K562 (cell line): ENCODE measurements around the gene KCP. TPM values are rescaled to one million over a fixed set of nuclear protein-coding genes. Genes with fewer than 3 reads are reported as not detected.

Experiments
- ARID2 ChIP-seq: fragments of 450-650 bp; IDR thresholded peaks from 2 replicates; pipeline ENCODE4 v1.6.1; 2017; ENCODE audit warnings: antibody characterized with exemption, mild to moderate bottlenecking
- CBFA2T2 ChIP-seq: fragments of 450-650 bp; conservative IDR thresholded peaks from 2 replicates; pipeline ENCODE4 v1.6.1; 2017; ENCODE audit warnings: mild to moderate bottlenecking
- CHD4 ChIP-seq: fragments of 200-600 bp; sonication (generic); IDR thresholded peaks from 3 replicates; pipeline ENCODE4 v1.6.1; 2012; ENCODE audit warnings: low read depth, mild to moderate bottlenecking, mixed read lengths, low read length, inconsistent platforms; ENCODE audit not compliant: insufficient read depth, insufficient replicate concordance, poor library complexity, severe bottlenecking
- CREM ChIP-seq: IDR thresholded peaks from 2 replicates; pipeline ENCODE4 v1.6.1; 2014; ENCODE audit warnings: antibody characterized with exemption, low read depth
- CXXC5 ChIP-seq: fragments of 250-450 bp; sonication (Bioruptor Pico); IDR thresholded peaks from 2 replicates; pipeline ENCODE4 v1.8.0; 2022; ENCODE audit warnings: inconsistent platforms, mild to moderate bottlenecking, moderate library complexity
- DMBX1 ChIP-seq: fragments of 250-450 bp; sonication (Bioruptor Pico); IDR thresholded peaks from 2 replicates; pipeline ENCODE4 v1.8.0; 2022; ENCODE audit warnings: inconsistent platforms, mild to moderate bottlenecking, moderate library complexity, borderline replicate concordance
- ETV1 ChIP-seq: fragments of 450-650 bp; conservative IDR thresholded peaks from 2 replicates; pipeline ENCODE4 v1.6.1; 2016; ENCODE audit warnings: missing genetic modification characterization, control low read depth, low read depth, missing compliant biosample characterization
- HDGF ChIP-seq: fragments of 450-650 bp; IDR thresholded peaks from 2 replicates; pipeline ENCODE4 v1.6.1; 2016
- LCOR ChIP-seq: sonication (generic); formaldehyde crosslinking; IDR thresholded peaks from 2 replicates; pipeline ENCODE4 v1.8.0; 2022; ENCODE audit warnings: mild to moderate bottlenecking, missing genetic modification reagents
- RAD21 ChIP-seq, 2 experiments: fragments of 250-450 bp in 1 of 2; fragments of 450-650 bp in 1 of 2; sonication (Bioruptor Pico) in 1 of 2; formaldehyde crosslinking in 1 of 2; IDR thresholded peaks in 1 of 2; conservative IDR thresholded peaks in 1 of 2; 2 replicates each; pipeline versions ENCODE4 v1.4.0 to v1.8.0; 2020 to 2022; ENCODE audit warnings: mild to moderate bottlenecking in 2 of 2, moderate library complexity in 1 of 2
- RBM17 ChIP-seq: fragments of 200-400 bp; formaldehyde crosslinking; IDR thresholded peaks from 2 replicates; pipeline ENCODE4 v1.6.1; 2017; ENCODE audit warnings: low read depth, mild to moderate bottlenecking, low read length, borderline replicate concordance
- SETDB1 ChIP-seq: IDR thresholded peaks from one replicate; pipeline ENCODE4 v1.6.1; 2012; ENCODE audit warnings: low read length, control low read depth, inconsistent platforms
- SLC30A9 ChIP-seq: fragments of 250-450 bp; sonication (Bioruptor Pico); IDR thresholded peaks from 2 replicates; pipeline ENCODE4 v1.8.0; 2022; ENCODE audit warnings: mild to moderate bottlenecking, moderate library complexity
- SMAD4 ChIP-seq: fragments of 250-450 bp; sonication (Bioruptor Pico); conservative IDR thresholded peaks from 2 replicates; pipeline ENCODE4 v1.8.0; 2021; ENCODE audit warnings: inconsistent platforms, mild to moderate bottlenecking, moderate library complexity
- SMARCB1 ChIP-seq: IDR thresholded peaks from 2 replicates; pipeline ENCODE4 v1.6.1; 2011; ENCODE audit warnings: improper control_type of control experiment, low read depth; ENCODE audit not compliant: insufficient read length
- SUPT5H ChIP-seq: fragments of 450-650 bp; IDR thresholded peaks from 2 replicates; pipeline ENCODE4 v1.6.1; 2016
- TAF1 ChIP-seq: IDR thresholded peaks from 2 replicates; pipeline ENCODE4 v1.6.1; 2011; ENCODE audit warnings: mild to moderate bottlenecking, low read length, moderate library complexity; ENCODE audit not compliant: insufficient read depth, control insufficient read depth, severe bottlenecking; ENCODE audit errors: extremely low read depth
- TCF7L2 ChIP-seq: fragments of 150-350 bp; IDR thresholded peaks from 2 replicates; pipeline ENCODE4 v1.6.1; 2016; ENCODE audit warnings: low read depth, mild to moderate bottlenecking, low read length, moderate library complexity
- XRCC5 ChIP-seq: fragments of 200-400 bp; formaldehyde crosslinking; IDR thresholded peaks from 2 replicates; pipeline ENCODE4 v1.6.1; 2017; ENCODE audit warnings: low read depth, mild to moderate bottlenecking, low read length
- YBX1 ChIP-seq: fragments of 450-650 bp; IDR thresholded peaks from 2 replicates; pipeline ENCODE4 v1.7.1; 2016; ENCODE audit warnings: mild to moderate bottlenecking
- ZC3H4 ChIP-seq: sonication (generic); formaldehyde crosslinking; IDR thresholded peaks from 2 replicates; pipeline ENCODE4 v1.9.0; 2021; ENCODE audit warnings: missing genetic modification reagents, borderline replicate concordance
- ZEB2 ChIP-seq: fragments of 450-650 bp; IDR thresholded peaks from 2 replicates; pipeline ENCODE4 v1.6.1; 2016
- ZFP36 ChIP-seq: fragments of 150-350 bp; IDR thresholded peaks from 2 replicates; pipeline ENCODE4 v1.6.1; 2018; ENCODE audit warnings: low read length, low read depth; ENCODE audit not compliant: partially characterized antibody
- ZNF134 ChIP-seq: fragments of 250-450 bp; sonication (Bioruptor Pico); conservative IDR thresholded peaks from 2 replicates; pipeline ENCODE4 v1.4.0; 2020
- ZNF785 ChIP-seq: fragments of 250-450 bp; sonication (Bioruptor Pico); IDR thresholded peaks from 2 replicates; pipeline ENCODE4 v1.4.0; 2020; ENCODE audit warnings: mild to moderate bottlenecking
- polyA plus RNA-seq, 8 experiments: library from polyadenylated mRNA; depleted of rRNA in 4 of 8; stranded (reverse) in 5 of 8; unstranded in 3 of 8; fragments of >200 nt; fragmentation: Nextera tagmentation in 2 of 8; fragmentation: Illumina TruSeq in 1 of 8; extraction: Ambion mirVana in 2 of 8; extraction: Trizol in 1 of 8; gene quantifications; 2 replicates each; pipeline versions ENCODE4 v1.2.1 to v1.2.3, GENCODE V29; 2011 to 2014; ENCODE audit warnings: inconsistent platforms in 1 of 8, missing spikeins in 1 of 8
- total RNA-seq, 7 experiments: library from RNA; depleted of rRNA in 6 of 7; stranded (reverse); fragments of >200 nt in 6 of 7; fragmentation: Illumina TruSeq in 2 of 7; extraction: Trizol in 2 of 7; gene quantifications; 2 replicates each; pipeline versions ENCODE4 v1.2.1 to v1.2.3, GENCODE V29; 2011 to 2021; ENCODE audit warnings: low replicate concordance in 1 of 7
- TF ChIP-seq, protein P1 (sequence below): fragments of 250-450 bp; sonication (Bioruptor Pico); IDR thresholded peaks from 2 replicates; pipeline ENCODE4 v1.5.0; 2020; ENCODE audit warnings: mild to moderate bottlenecking, borderline replicate concordance
- TF ChIP-seq, protein P2 (sequence below), 2 experiments: fragments of 450-650 bp in 1 of 2; sonication (generic) in 1 of 2; formaldehyde crosslinking in 1 of 2; IDR thresholded peaks in 1 of 2; conservative IDR thresholded peaks in 1 of 2; 2 replicates each; pipeline versions ENCODE4 v1.6.1 to v1.8.1; 2016 to 2023; ENCODE audit warnings: mild to moderate bottlenecking in 2 of 2, moderate library complexity in 2 of 2, inconsistent platforms in 1 of 2, missing genetic modification reagents in 1 of 2
- TF ChIP-seq, protein P3 (sequence below): fragments of 250-450 bp; sonication (Bioruptor Pico); IDR thresholded peaks from 2 replicates; pipeline ENCODE4 v1.8.0; 2021; ENCODE audit warnings: borderline replicate concordance, mild to moderate bottlenecking, moderate library complexity; ENCODE audit not compliant: poor library complexity, severe bottlenecking

KCP gene
- total and polyA plus RNA-seq, 9 of the 15 experiments (the other 6 are each of a cell fraction or from before 2014, with no cell fraction given): 0.06 to 0.17 (median 0.12) TPM; not detected in 3

DNA sequence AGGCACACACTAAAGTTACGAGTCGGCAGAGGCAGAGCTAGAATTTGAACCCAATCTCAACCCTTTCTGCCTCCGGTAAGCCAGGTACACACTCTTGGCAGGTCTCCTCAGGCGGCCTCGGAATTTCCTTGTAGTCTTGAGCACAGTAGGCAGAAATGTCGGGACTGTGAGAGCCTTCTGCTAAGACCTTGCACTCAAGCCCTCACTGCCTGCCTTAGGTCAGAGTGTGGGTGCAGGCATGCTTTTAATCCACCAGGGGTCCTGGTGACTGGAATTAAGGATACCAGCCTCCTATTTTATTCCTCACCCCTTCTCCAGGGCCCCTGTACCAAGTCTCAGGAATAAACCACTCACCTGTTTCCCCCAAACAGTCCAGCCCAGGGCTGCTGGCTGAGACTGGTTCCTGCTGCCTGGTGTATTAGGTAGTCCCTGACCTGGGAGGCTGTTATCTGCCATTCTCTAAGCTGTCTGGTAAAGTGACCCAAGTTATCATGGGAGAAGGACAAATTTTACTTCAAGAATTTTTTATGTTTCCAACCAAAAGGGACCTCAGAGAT, 47.0 kb downstream of the KCP start (continued):
- no peak for TF ChIP-seq YBX1
- no peak for TF ChIP-seq RBM17
- no peak for TF ChIP-seq SMARCB1
- peak; percentile 44; the same call in 1 of the 2 replicates for TF ChIP-seq CREM
- TF ChIP-seq, protein P1, sequence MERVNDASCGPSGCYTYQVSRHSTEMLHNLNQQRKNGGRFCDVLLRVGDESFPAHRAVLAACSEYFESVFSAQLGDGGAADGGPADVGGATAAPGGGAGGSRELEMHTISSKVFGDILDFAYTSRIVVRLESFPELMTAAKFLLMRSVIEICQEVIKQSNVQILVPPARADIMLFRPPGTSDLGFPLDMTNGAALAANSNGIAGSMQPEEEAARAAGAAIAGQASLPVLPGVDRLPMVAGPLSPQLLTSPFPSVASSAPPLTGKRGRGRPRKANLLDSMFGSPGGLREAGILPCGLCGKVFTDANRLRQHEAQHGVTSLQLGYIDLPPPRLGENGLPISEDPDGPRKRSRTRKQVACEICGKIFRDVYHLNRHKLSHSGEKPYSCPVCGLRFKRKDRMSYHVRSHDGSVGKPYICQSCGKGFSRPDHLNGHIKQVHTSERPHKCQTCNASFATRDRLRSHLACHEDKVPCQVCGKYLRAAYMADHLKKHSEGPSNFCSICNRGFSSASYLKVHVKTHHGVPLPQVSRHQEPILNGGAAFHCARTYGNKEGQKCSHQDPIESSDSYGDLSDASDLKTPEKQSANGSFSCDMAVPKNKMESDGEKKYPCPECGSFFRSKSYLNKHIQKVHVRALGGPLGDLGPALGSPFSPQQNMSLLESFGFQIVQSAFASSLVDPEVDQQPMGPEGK (CRISPR knock-in tag): no peak
- TF ChIP-seq LCOR (CRISPR knock-in tag): peak; percentile 68
- no peak for TF ChIP-seq SMAD4 (CRISPR knock-in tag)
- TF ChIP-seq ZEB2: peak; percentile 30; the same call in 1 of the 2 replicates
- TF ChIP-seq TAF1: no peak
- TF ChIP-seq ETV1 (tag): no peak
- TF ChIP-seq CBFA2T2: no peak
- TF ChIP-seq, protein P2, sequence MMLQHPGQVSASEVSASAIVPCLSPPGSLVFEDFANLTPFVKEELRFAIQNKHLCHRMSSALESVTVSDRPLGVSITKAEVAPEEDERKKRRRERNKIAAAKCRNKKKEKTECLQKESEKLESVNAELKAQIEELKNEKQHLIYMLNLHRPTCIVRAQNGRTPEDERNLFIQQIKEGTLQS (IDR thresholded peaks at IDR 0.05): no peak
- TF ChIP-seq, protein P2 (CRISPR knock-in tag; conservative IDR thresholded peaks at IDR 0.05): no peak
- TF ChIP-seq SUPT5H: no peak
- TF ChIP-seq, protein P3, sequence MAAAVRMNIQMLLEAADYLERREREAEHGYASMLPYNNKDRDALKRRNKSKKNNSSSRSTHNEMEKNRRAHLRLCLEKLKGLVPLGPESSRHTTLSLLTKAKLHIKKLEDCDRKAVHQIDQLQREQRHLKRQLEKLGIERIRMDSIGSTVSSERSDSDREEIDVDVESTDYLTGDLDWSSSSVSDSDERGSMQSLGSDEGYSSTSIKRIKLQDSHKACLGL: no peak
- TF ChIP-seq ZNF134 (CRISPR knock-in tag): no peak
- TF ChIP-seq TCF7L2: no peak
- no peak for TF ChIP-seq CHD4
- TF ChIP-seq ARID2: no peak
- peak; percentile 32 to 52 for TF ChIP-seq RAD21 (CRISPR knock-in tag; conservative IDR thresholded peaks at IDR 0.05 in 1 of 2, IDR thresholded peaks at IDR 0.05 in 1 of 2)
- TF ChIP-seq DMBX1: no peak
- peak; percentile 66; the same call in 1 of the 2 replicates for TF ChIP-seq XRCC5
- no peak for TF ChIP-seq ZFP36
- no peak for TF ChIP-seq HDGF
- no peak for TF ChIP-seq SLC30A9 (CRISPR knock-in tag)
- no peak for TF ChIP-seq CXXC5 (CRISPR knock-in tag)
- TF ChIP-seq SETDB1: no peak
- TF ChIP-seq ZC3H4 (CRISPR knock-in tag): no peak; the same call in 1 of the 2 replicates
- TF ChIP-seq ZNF785 (CRISPR knock-in tag): no peak
